ENCODE measurements around the gene CTXND2. TPM values are rescaled to one million over a fixed set of nuclear protein-coding genes. Genes with fewer than 3 reads are reported as not detected.

The CTXND2 gene
- total and polyA plus RNA-seq, 8 donors, result not detected

DNA sequence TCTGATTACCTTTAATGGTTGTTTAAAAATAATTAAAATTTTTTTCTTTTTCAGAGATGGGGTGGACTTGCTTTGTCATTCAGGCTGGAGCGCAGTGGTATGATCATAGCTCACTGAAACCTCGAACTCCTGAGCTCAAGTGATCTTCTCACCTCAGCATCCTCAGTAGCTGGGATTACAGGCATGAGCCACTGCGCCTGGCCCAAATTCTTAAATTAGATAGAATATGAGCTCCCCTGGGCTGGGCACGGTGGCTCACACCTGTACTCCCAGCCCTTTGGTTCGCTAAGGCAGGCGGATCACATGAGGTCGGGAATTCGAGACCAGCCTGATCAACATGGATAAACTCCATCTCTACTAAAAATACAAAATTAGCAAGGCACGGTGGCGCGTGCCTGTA is 70.7 kb downstream of the CTXND2 start:
- Histone ChIP-seq H3K27ac (no peak overlapping the region), H3K4me3 (no peak overlapping the region), H3K36me3 (peaks cover 48 to 100% (median 99%) of the 10 kb centered on the region in 4 donors), H3K27me3 (no peaks in the 10 kb centered on the region), H3K9me3 (no peaks in the 10 kb centered on the region), H3K4me1 (peaks cover 0 to 3% (median 0%) of the 10 kb centered on the region in 4 donors)
- 96 to 98% (median 97%) methylated on average over 11 of the region's 11 CpGs for WGBS, 5 donors
- no peak for DNase-seq
- intact Hi-C loops (cut with DNase I; ENCODE audit: low total_unique reads), result no loop called here
- TF ChIP-seq, protein P1, sequence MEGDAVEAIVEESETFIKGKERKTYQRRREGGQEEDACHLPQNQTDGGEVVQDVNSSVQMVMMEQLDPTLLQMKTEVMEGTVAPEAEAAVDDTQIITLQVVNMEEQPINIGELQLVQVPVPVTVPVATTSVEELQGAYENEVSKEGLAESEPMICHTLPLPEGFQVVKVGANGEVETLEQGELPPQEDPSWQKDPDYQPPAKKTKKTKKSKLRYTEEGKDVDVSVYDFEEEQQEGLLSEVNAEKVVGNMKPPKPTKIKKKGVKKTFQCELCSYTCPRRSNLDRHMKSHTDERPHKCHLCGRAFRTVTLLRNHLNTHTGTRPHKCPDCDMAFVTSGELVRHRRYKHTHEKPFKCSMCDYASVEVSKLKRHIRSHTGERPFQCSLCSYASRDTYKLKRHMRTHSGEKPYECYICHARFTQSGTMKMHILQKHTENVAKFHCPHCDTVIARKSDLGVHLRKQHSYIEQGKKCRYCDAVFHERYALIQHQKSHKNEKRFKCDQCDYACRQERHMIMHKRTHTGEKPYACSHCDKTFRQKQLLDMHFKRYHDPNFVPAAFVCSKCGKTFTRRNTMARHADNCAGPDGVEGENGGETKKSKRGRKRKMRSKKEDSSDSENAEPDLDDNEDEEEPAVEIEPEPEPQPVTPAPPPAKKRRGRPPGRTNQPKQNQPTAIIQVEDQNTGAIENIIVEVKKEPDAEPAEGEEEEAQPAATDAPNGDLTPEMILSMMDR (IDR thresholded peaks at IDR 0.05), result no peak
- TF ChIP-seq POLR2AphosphoS5 (IDR thresholded peaks at IDR 0.05) (no peak), POLR2A (IDR thresholded peaks at IDR 0.05) (no peak), EP300 (IDR thresholded peaks at IDR 0.05) (no peak)

DNA sequence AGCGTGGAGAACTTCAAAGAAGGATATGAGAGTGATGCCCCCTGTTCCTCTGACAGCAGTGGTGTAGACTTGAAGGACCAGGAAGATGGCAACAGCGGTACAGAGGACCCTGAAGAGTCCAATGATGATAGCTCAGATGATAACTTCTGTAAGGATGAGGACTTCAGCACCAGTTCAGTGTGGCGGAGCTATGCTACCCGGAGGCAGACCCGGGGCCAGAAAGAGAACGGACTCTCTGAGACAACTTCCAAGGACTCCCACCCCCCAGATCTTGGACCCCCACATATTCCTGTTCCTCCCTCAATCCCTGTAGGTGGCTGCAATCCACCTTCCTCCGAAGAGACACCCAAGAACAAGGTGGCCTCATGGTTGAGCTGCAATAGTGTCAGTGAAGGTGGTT is 73.7 kb downstream of the CTXND2 start:
- 95 to 99% (median 96%) methylated on average over 7 of the region's 7 CpGs for WGBS, 5 donors
- no peak for TF ChIP-seq POLR2A (IDR thresholded peaks at IDR 0.05)
- no peak for TF ChIP-seq EP300 (IDR thresholded peaks at IDR 0.05)
- no peak for TF ChIP-seq POLR2AphosphoS5 (IDR thresholded peaks at IDR 0.05)
- TF ChIP-seq, protein P1 (IDR thresholded peaks at IDR 0.05), result no peak
- intact Hi-C loops (cut with DNase I; ENCODE audit: low total_unique reads), result no loop called here
- Histone ChIP-seq H3K4me1 (peaks cover 0 to 7% (median 0%) of the 10 kb centered on the region in 4 donors), H3K9me3 (no peaks in the 10 kb centered on the region), H3K4me3 (no peak overlapping the region), H3K27ac (no peak overlapping the region), H3K36me3 (peaks cover 62 to 100% (median 99%) of the 10 kb centered on the region in 4 donors), H3K27me3 (no peaks in the 10 kb centered on the region)
- DNase-seq, result no peak

DNA sequence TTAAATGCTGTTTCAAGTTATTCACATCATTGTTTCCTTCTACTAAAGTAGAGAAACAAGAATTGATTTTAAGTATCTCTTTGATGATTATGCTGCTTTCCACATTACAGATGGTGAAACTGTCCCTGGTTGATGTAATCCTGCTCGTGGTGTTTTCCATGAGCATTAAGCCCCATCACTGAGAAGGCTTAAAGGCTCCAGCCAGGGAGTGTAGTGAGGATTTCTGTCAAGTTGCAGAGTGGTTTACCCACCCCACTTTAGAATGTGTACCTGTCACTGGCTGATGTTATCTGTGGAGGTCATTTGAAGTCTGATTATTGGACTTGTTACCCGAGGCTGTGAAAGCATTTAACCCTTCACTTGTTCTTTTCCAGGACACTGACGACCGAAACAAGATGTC is 74.8 kb downstream of the CTXND2 start:
- Histone ChIP-seq H3K4me1 (peaks cover 0 to 7% (median 0%) of the 10 kb centered on the region in 4 donors), H3K36me3 (peaks cover 73 to 100% (median 99%) of the 10 kb centered on the region in 4 donors), H3K4me3 (no peak overlapping the region), H3K27me3 (no peaks in the 10 kb centered on the region), H3K27ac (no peak overlapping the region), H3K9me3 (no peaks in the 10 kb centered on the region)
- DNase-seq, result no peak
- no peak for TF ChIP-seq EP300 (IDR thresholded peaks at IDR 0.05)
- TF ChIP-seq POLR2A (IDR thresholded peaks at IDR 0.05), result no peak
- no peak for TF ChIP-seq POLR2AphosphoS5 (IDR thresholded peaks at IDR 0.05)
- TF ChIP-seq, protein P1 (IDR thresholded peaks at IDR 0.05), result no peak
- 50 to 61% (median 55%) methylated on average over 4 of the region's 4 CpGs for WGBS, 5 donors
- intact Hi-C loops (cut with DNase I; ENCODE audit: low total_unique reads), result no loop called here

Other genes with a start within 250 kb of the CTXND2 start
- gene GOLPH3L, start 190.0 kb upstream of the CTXND2 start, total RNA-seq, result 10 to 100 TPM; 13.4 to 33.4 (median 16.8) TPM
- 10 to 100 TPM; 13.2 to 30.9 (median 18.6) TPM for gene GOLPH3L, start 190.0 kb upstream of the CTXND2 start, polyA plus RNA-seq
- 10 to 100 TPM in 1 of 5 donors, under 1 TPM in 1, not detected in 3; 0.55 to 37.1 TPM for gene HORMAD1, start 166.2 kb upstream of the CTXND2 start, total RNA-seq
- gene HORMAD1, start 166.2 kb upstream of the CTXND2 start, polyA plus RNA-seq, result under 1 TPM in 1 of 3 donors, not detected in 2; 0.13 TPM
- gene CTSS, start 121.4 kb upstream of the CTXND2 start, total RNA-seq, result 100 to 1,000 TPM in 2 of 5 donors, 10 to 100 TPM in 2, 1 to 10 TPM in 1; 5.8 to 194 (median 54.8) TPM
- gene CTSS, start 121.4 kb upstream of the CTXND2 start, polyA plus RNA-seq, result 10 to 100 TPM; 16.2 to 39.9 (median 17.7) TPM
- 10 to 100 TPM in 3 of 5 donors, 1 to 10 TPM in 2; 7.6 to 49.8 (median 12.2) TPM for gene CTSK, start 78.9 kb upstream of the CTXND2 start, total RNA-seq
- gene CTSK, start 78.9 kb upstream of the CTXND2 start, polyA plus RNA-seq, result 10 to 100 TPM; 12.5 to 17.3 (median 14.8) TPM
- 10 to 100 TPM; 23.8 to 64.7 (median 53.1) TPM for gene ARNT, start 10.5 kb upstream of the CTXND2 start, total RNA-seq
- gene ARNT, start 10.5 kb upstream of the CTXND2 start, polyA plus RNA-seq, result 10 to 100 TPM in 2 of 3 donors, 1 to 10 TPM in 1; 8.9 to 20.2 (median 19.7) TPM
- 10 to 100 TPM; 25.4 to 77.3 (median 56.0) TPM for gene SETDB1, start 39.2 kb downstream of the CTXND2 start, total RNA-seq
- 10 to 100 TPM; 13.8 to 19.6 (median 17.3) TPM for gene SETDB1, start 39.2 kb downstream of the CTXND2 start, polyA plus RNA-seq
- gene CERS2, start 87.7 kb downstream of the CTXND2 start, total RNA-seq, result 100 to 1,000 TPM in 2 of 5 donors, 10 to 100 TPM in 3; 24.9 to 117 (median 76.0) TPM
- 100 to 1,000 TPM; 101 to 125 (median 114) TPM for gene CERS2, start 87.7 kb downstream of the CTXND2 start, polyA plus RNA-seq
- not detected for gene ANXA9, start 95.2 kb downstream of the CTXND2 start, total RNA-seq
- under 1 TPM; 0.44 to 0.63 (median 0.46) TPM for gene ANXA9, start 95.2 kb downstream of the CTXND2 start, polyA plus RNA-seq
- 10 to 100 TPM; 19.1 to 60.0 (median 40.6) TPM for gene MINDY1, start 119.8 kb downstream of the CTXND2 start, total RNA-seq
- 10 to 100 TPM in 2 of 3 donors, 1 to 10 TPM in 1; 9.8 to 18.8 (median 16.1) TPM for gene MINDY1, start 119.8 kb downstream of the CTXND2 start, polyA plus RNA-seq
- gene PRUNE1, start 121.3 kb downstream of the CTXND2 start, total RNA-seq, result 100 to 1,000 TPM in 1 of 5 donors, 10 to 100 TPM in 3, 1 to 10 TPM in 1; 2.9 to 118 (median 21.2) TPM
- gene PRUNE1, start 121.3 kb downstream of the CTXND2 start, polyA plus RNA-seq, result 10 to 100 TPM; 10.8 to 12.7 (median 11.7) TPM
- gene BNIPL, start 149.4 kb downstream of the CTXND2 start, total RNA-seq, result 1 to 10 TPM in 1 of 5 donors, not detected in 4; 1.3 TPM
- gene BNIPL, start 149.4 kb downstream of the CTXND2 start, polyA plus RNA-seq, result 10 to 100 TPM in 1 of 3 donors, under 1 TPM in 1, not detected in 1; 0.25 to 35.1 TPM
- 1 to 10 TPM in 4 of 5 donors, under 1 TPM in 1; 0.73 to 6.4 (median 3.5) TPM for gene C1orf56, start 160.6 kb downstream of the CTXND2 start, total RNA-seq
- 1 to 10 TPM; 2.4 to 6.0 (median 2.5) TPM for gene C1orf56, start 160.6 kb downstream of the CTXND2 start, polyA plus RNA-seq
- 10 to 100 TPM; 28.1 to 90.3 (median 52.5) TPM for gene CDC42SE1, start 172.5 kb downstream of the CTXND2 start, total RNA-seq
- gene CDC42SE1, start 172.5 kb downstream of the CTXND2 start, polyA plus RNA-seq, result 10 to 100 TPM; 41.6 to 49.2 (median 47.1) TPM
- gene MLLT11, start 173.3 kb downstream of the CTXND2 start, total RNA-seq, result 10 to 100 TPM in 1 of 5 donors, 1 to 10 TPM in 1, under 1 TPM in 1, not detected in 2; 0.72 to 14.0 (median 3.1) TPM
- gene MLLT11, start 173.3 kb downstream of the CTXND2 start, polyA plus RNA-seq, result 1 to 10 TPM; 1.1 to 2.4 (median 1.4) TPM
- gene GABPB2, start 183.6 kb downstream of the CTXND2 start, total RNA-seq, result 10 to 100 TPM in 2 of 5 donors, 1 to 10 TPM in 3; 5.2 to 52.2 (median 8.8) TPM
- 1 to 10 TPM; 3.9 to 5.4 (median 4.3) TPM for gene GABPB2, start 183.6 kb downstream of the CTXND2 start, polyA plus RNA-seq

Data from stomach (tissue), 9 donors.